HepG2 (cell line): ENCODE measurements around the gene NDST1. TPM values are rescaled to one million over a fixed set of nuclear protein-coding genes. Genes with fewer than 3 reads are reported as not detected.
A peak's percentile ranks its signal among the peaks of the same experiment; 100 is the strongest.

Source experiments
- CBX2 ChIP-seq, 2 experiments: fragments of 200-600 bp in 1 of 2; sonication (generic); formaldehyde crosslinking in 1 of 2; IDR thresholded peaks; 2 replicates each; pipeline versions ENCODE4 v1.7.0 to v1.8.1; 2018 to 2022; ENCODE audit warnings: low read depth in 2 of 2, low read length in 1 of 2, mild to moderate bottlenecking in 1 of 2, missing genetic modification reagents in 1 of 2
- CBX5 ChIP-seq: sonication (generic); formaldehyde crosslinking; IDR thresholded peaks from 2 replicates; pipeline ENCODE4 v1.4.0; 2020; ENCODE audit warnings: missing genetic modification reagents, borderline replicate concordance
- CCDC6 ChIP-seq: sonication (generic); formaldehyde crosslinking; IDR thresholded peaks from 2 replicates; pipeline ENCODE4 v1.8.1; 2022; ENCODE audit warnings: mild to moderate bottlenecking, missing genetic modification reagents, moderate library complexity
- HINFP ChIP-seq: sonication (generic); formaldehyde crosslinking; IDR thresholded peaks from 2 replicates; pipeline ENCODE4 v1.4.0; 2020; ENCODE audit warnings: low read depth, mild to moderate bottlenecking, missing genetic modification reagents
- JDP2 ChIP-seq: sonication (generic); formaldehyde crosslinking; IDR thresholded peaks from 2 replicates; pipeline ENCODE4 v1.8.1; 2022; ENCODE audit warnings: missing genetic modification reagents, borderline replicate concordance
- KLF12 ChIP-seq: sonication (generic); formaldehyde crosslinking; IDR thresholded peaks from 2 replicates; pipeline ENCODE4 v1.4.0; 2020; ENCODE audit warnings: missing genetic modification reagents, borderline replicate concordance
- MXI1 ChIP-seq: IDR thresholded peaks from 3 replicates; pipeline ENCODE4 v1.6.1; 2012; ENCODE audit warnings: low read depth, low read length, inconsistent platforms, borderline replicate concordance
- MYNN ChIP-seq: sonication (generic); formaldehyde crosslinking; IDR thresholded peaks from 2 replicates; pipeline ENCODE4 v1.4.0; 2020; ENCODE audit warnings: mild to moderate bottlenecking, low read depth, missing genetic modification reagents
- NFKBIZ ChIP-seq: IDR thresholded peaks from 2 replicates; pipeline ENCODE4 v1.6.1; 2018; ENCODE audit warnings: missing genetic modification reagents, missing compliant biosample characterization
- NKX3-1 ChIP-seq: sonication (generic); formaldehyde crosslinking; IDR thresholded peaks from 2 replicates; pipeline ENCODE4 v1.5.0; 2020; ENCODE audit warnings: missing genetic modification reagents
- PLSCR1 ChIP-seq: sonication (generic); formaldehyde crosslinking; IDR thresholded peaks from 2 replicates; pipeline ENCODE4 v1.5.0; 2020; ENCODE audit warnings: missing genetic modification reagents, mild to moderate bottlenecking, borderline replicate concordance
- RBM39 ChIP-seq: fragments of 200-400 bp; formaldehyde crosslinking; IDR thresholded peaks from one replicate; pipeline ENCODE4 v1.6.1; 2018; ENCODE audit warnings: antibody characterized with exemption, mild to moderate bottlenecking, low read depth, low read length; ENCODE audit not compliant: poor library complexity, severe bottlenecking
- RFXANK ChIP-seq: IDR thresholded peaks from 2 replicates; pipeline ENCODE4 v1.6.1; 2016
- SRSF4 ChIP-seq: fragments of 200-400 bp; formaldehyde crosslinking; IDR thresholded peaks from one replicate; pipeline ENCODE4 v1.6.1; 2018; ENCODE audit warnings: mild to moderate bottlenecking, low read depth, low read length, moderate library complexity; ENCODE audit not compliant: poor library complexity, severe bottlenecking
- WIZ ChIP-seq: sonication (generic); formaldehyde crosslinking; IDR thresholded peaks from 2 replicates; pipeline ENCODE4 v1.5.1; 2020; ENCODE audit warnings: mild to moderate bottlenecking, missing genetic modification reagents
- ZBED4 ChIP-seq: sonication (generic); formaldehyde crosslinking; IDR thresholded peaks from 2 replicates; pipeline ENCODE4 v1.4.0; 2020; ENCODE audit warnings: missing genetic modification reagents, borderline replicate concordance
- ZNF607 ChIP-seq: sonication (generic); formaldehyde crosslinking; IDR thresholded peaks from 2 replicates; pipeline ENCODE4 v1.5.1; 2020; ENCODE audit warnings: missing genetic modification reagents, mild to moderate bottlenecking, borderline replicate concordance
- ZNF619 ChIP-seq: sonication (generic); formaldehyde crosslinking; IDR thresholded peaks from 2 replicates; pipeline ENCODE4 v1.4.0; 2020; ENCODE audit warnings: mild to moderate bottlenecking, missing genetic modification reagents
- ZNF800 ChIP-seq: sonication (generic); formaldehyde crosslinking; IDR thresholded peaks from 2 replicates; pipeline ENCODE4 v1.4.0; 2020; ENCODE audit warnings: missing genetic modification reagents
- ZNF83 ChIP-seq: sonication (generic); formaldehyde crosslinking; IDR thresholded peaks from 2 replicates; pipeline ENCODE4 v1.4.0; 2020; ENCODE audit warnings: missing genetic modification reagents, mild to moderate bottlenecking, borderline replicate concordance
- polyA plus RNA-seq, 8 experiments: library from polyadenylated mRNA; depleted of rRNA in 3 of 8; stranded (reverse) in 7 of 8; unstranded in 1 of 8; fragments of >200 nt; fragmentation: Illumina TruSeq in 4 of 8; extraction: Trizol in 4 of 8; gene quantifications; 2 replicates each; pipeline versions ENCODE4 v1.2.1 to v1.2.3, GENCODE V29; 2011 to 2016; ENCODE audit warnings: low read depth in 4 of 8, missing spikeins in 1 of 8, mixed read lengths in 1 of 8; ENCODE audit not compliant: insufficient read depth in 1 of 8
- total RNA-seq, 5 experiments: library from RNA; depleted of rRNA; stranded (reverse); fragments of >200 nt; fragmentation: Illumina TruSeq; extraction: Trizol; gene quantifications; 2 replicates each; pipeline ENCODE4 v1.2.3, GENCODE V29; 2016; ENCODE audit warnings: low read depth in 1 of 5

Gene NDST1
- total and polyA plus RNA-seq, 2 of the 13 experiments (the other 11 are each of a cell fraction or from before 2014, with no cell fraction given) = 23.8 to 26.2 TPM

GRCh38 chr5:150517272-150518152, 9.6 kb downstream of the NDST1 start (continued):
- TF ChIP-seq ZBED4 (CRISPR knock-in tag) (peak; percentile 32; the same call in 1 of the 2 replicates), SRSF4 (no peak), ZNF83 (no peak), RFXANK (no peak), JDP2 (no peak), MYNN (CRISPR knock-in tag) (no peak), KLF12 (no peak), ZNF800 (CRISPR knock-in tag) (no peak), HINFP (CRISPR knock-in tag) (no peak), CBX2 (IDR thresholded peaks at IDR 0.05; ENCODE audit: low read depth, low read length) (no peak), CBX2 (CRISPR knock-in tag; IDR thresholded peaks at IDR 0.05; ENCODE audit: low read depth) (no peak), PLSCR1 (CRISPR knock-in tag) (no peak), WIZ (CRISPR knock-in tag) (no peak), CCDC6 (CRISPR knock-in tag) (no peak), NFKBIZ (peak; percentile 62; the same call in 1 of the 2 replicates), CBX5 (CRISPR knock-in tag) (peak; percentile 49; the same call in 1 of the 2 replicates), ZNF607 (CRISPR knock-in tag) (no peak; the same call in 1 of the 2 replicates), NKX3-1 (CRISPR knock-in tag) (no peak), MXI1 (no peak), RBM39 (no peak), ZNF619 (CRISPR knock-in tag) (no peak)
